Smooth muscle cell (in vitro differentiated cells): ENCODE data around the gene PLPPR5. TPM values are rescaled to one million over a fixed set of nuclear protein-coding genes. Genes with fewer than 3 reads are reported as not detected.

Experiments used
- DNase-seq: peaks from one replicate; lab custom pipeline; 2025; ENCODE audit not compliant: unreplicated experiment; lab: John Stamatoyannopoulos, UW
- H2AFZ ChIP-seq: fragments of 200-600 bp; sonication (generic); 2 replicates; pipeline ENCODE4 v1.6.0; 2016; ENCODE audit warnings: antibody characterized with exemption, low read depth, mild to moderate bottlenecking
- H3F3A ChIP-seq: fragments of 200-600 bp; sonication (generic); 2 replicates; pipeline ENCODE4 v1.6.0; 2017; ENCODE audit warnings: antibody characterized with exemption, low read depth
- H3K27ac ChIP-seq: fragments of 200-600 bp; sonication (generic); 2 replicates; pipeline ENCODE4 v1.5.1; 2016; ENCODE audit warnings: low read depth, mild to moderate bottlenecking
- H3K27me3 ChIP-seq: fragments of 200-600 bp; sonication (generic); 2 replicates; pipeline ENCODE4 v1.6.1; 2016; ENCODE audit warnings: low read depth, mild to moderate bottlenecking
- H3K36me3 ChIP-seq: fragments of 200-600 bp; sonication (generic); 2 replicates; pipeline ENCODE4 v1.5.1; 2016; ENCODE audit warnings: low read depth
- H3K4me1 ChIP-seq: fragments of 200-600 bp; sonication (generic); 2 replicates; pipeline ENCODE4 v1.5.1; 2016; ENCODE audit warnings: low read depth
- H3K4me2 ChIP-seq: fragments of 200-600 bp; sonication (generic); 2 replicates; pipeline ENCODE4 v1.6.0; 2016; ENCODE audit warnings: mild to moderate bottlenecking
- H3K4me3 ChIP-seq: fragments of 200-600 bp; sonication (generic); 2 replicates; pipeline ENCODE4 v1.5.1; 2016; ENCODE audit warnings: mild to moderate bottlenecking
- H3K79me2 ChIP-seq: fragments of 200-600 bp; sonication (generic); 2 replicates; pipeline ENCODE4 v1.6.0; 2016; ENCODE audit warnings: low read depth, mild to moderate bottlenecking
- H3K9ac ChIP-seq: fragments of 200-600 bp; sonication (generic); 2 replicates; pipeline ENCODE4 v1.6.0; 2016; ENCODE audit warnings: low read depth
- H3K9me3 ChIP-seq: fragments of 200-600 bp; sonication (generic); replicated peaks from 2 replicates; pipeline ENCODE4 v1.5.1; 2016; ENCODE audit warnings: low read depth
- H4K20me1 ChIP-seq: fragments of 200-600 bp; sonication (generic); 2 replicates; pipeline ENCODE4 v1.6.0; 2016; ENCODE audit warnings: low read depth
- CTCF ChIP-seq: fragments of 200-600 bp; sonication (generic); IDR thresholded peaks from 2 replicates; pipeline ENCODE4 v1.5.1; 2017; ENCODE audit warnings: borderline replicate concordance, mild to moderate bottlenecking, antibody characterized with exemption; ENCODE audit not compliant: insufficient read depth, poor library complexity, severe bottlenecking
- WGBS: methylation state at CpG from one replicate; pipeline ENCODE4 v1.1.7; 2016; ENCODE audit warnings: low lambda C conversion rate; 5-methylcytosine and 5-hydroxymethylcytosine counted together
- polyA plus RNA-seq: library from polyadenylated mRNA; unstranded; fragments of >200 nt; fragmentation: Nextera tagmentation; extraction: Ambion mirVana; gene quantifications from 2 replicates; pipeline ENCODE4 v1.2.1, GENCODE V29; 2016
- total RNA-seq: library from RNA; depleted of rRNA; stranded (reverse); fragments of >200 nt; gene quantifications from 2 replicates; pipeline ENCODE4 v1.2.3, GENCODE V29; 2014

The PLPPR5 gene
- total and polyA plus RNA-seq, 2 experiments from 2014 or later = 0.18 to 0.34 TPM

- WGBS = 72% methylated on average over 2 of the region's 2 CpGs
- Histone ChIP-seq H4K20me1 (no peaks in the 10 kb centered on the region), H3F3A (no peaks in the 10 kb centered on the region), H3K36me3 (no peaks in the 10 kb centered on the region), H3K27ac (no peak overlapping the region), H3K79me2 (no peaks in the 10 kb centered on the region), H2AFZ (no peak overlapping the region), H3K4me1 (no peaks in the 10 kb centered on the region), H3K4me2 (no peak overlapping the region), H3K9ac (no peak overlapping the region), H3K9me3 (no peaks in the 10 kb centered on the region), H3K27me3 (no peaks in the 10 kb centered on the region), H3K4me3 (no peak overlapping the region)
- DNase-seq = no peak
- no peak for TF ChIP-seq CTCF
These were observed 97.9 kb downstream of the PLPPR5 start for GRCh38 chr1:98906809-98907208.

DNA sequence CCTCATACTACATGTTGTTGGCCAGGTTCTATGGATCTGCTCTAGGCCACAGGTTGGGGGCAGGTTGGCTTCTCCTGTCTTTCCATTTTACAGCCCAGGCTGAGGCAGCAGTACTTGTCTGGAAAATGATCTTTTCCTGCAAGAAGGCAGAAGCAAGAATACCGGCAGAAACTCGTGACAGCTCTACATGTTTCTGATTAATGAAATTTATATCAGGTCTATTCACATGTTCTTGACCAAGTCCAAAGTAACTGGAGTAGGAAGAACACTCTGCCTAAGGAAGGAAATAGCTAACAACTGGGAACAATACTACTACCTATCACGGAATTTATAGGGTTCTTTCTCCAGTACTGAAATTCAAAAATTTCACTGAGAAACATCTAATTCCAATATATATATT is 98.3 kb downstream of the PLPPR5 start:
- TF ChIP-seq CTCF = no peak
- 98% methylated on average over 3 of the region's 3 CpGs for WGBS
- no peak overlapping the region for H3K4me3 ChIP-seq

DNA sequence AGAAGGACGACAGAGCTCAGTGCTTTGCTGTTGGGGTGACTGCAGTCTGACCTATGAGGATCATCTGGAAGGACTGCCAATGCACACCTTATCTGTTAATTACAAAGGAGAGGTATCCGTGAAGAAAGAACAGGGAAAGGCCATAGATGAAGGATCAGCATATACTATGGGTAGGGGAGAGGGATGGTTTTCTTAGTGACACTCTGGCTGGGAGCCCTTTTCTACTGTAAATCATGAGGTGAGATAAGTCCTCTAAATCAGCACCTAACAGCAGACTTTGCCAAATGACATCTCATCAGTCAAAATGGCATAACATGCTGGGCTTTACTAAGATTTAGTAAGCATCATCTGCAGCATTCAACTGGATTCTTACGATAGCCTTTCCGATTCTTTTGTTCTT is 100.0 kb downstream of the PLPPR5 start:
- no peak for TF ChIP-seq CTCF
- Histone ChIP-seq H3K4me1 (no peaks in the 10 kb centered on the region), H3K9me3 (no peaks in the 10 kb centered on the region), H2AFZ (no peak overlapping the region), H4K20me1 (no peaks in the 10 kb centered on the region), H3K4me3 (no peak overlapping the region), H3K4me2 (no peak overlapping the region), H3K27me3 (no peaks in the 10 kb centered on the region), H3K36me3 (no peaks in the 10 kb centered on the region), H3K79me2 (no peaks in the 10 kb centered on the region), H3F3A (no peaks in the 10 kb centered on the region), H3K27ac (no peak overlapping the region), H3K9ac (no peak overlapping the region)
- WGBS = 91% methylated on average over 4 of the region's 4 CpGs
- DNase-seq = no peak

More for the DNA sequence above, 98.3 kb downstream of the PLPPR5 start:
- no peak overlapping the region for H2AFZ ChIP-seq
- H3F3A ChIP-seq = no peaks in the 10 kb centered on the region
- H3K79me2 ChIP-seq = no peaks in the 10 kb centered on the region
- no peak overlapping the region for H3K9ac ChIP-seq
- DNase-seq = no peak
- H3K4me1 ChIP-seq = no peaks in the 10 kb centered on the region
- H3K27ac ChIP-seq = no peak overlapping the region
- no peaks in the 10 kb centered on the region for H4K20me1 ChIP-seq
- no peaks in the 10 kb centered on the region for H3K27me3 ChIP-seq
- no peaks in the 10 kb centered on the region for H3K36me3 ChIP-seq
- H3K9me3 ChIP-seq = no peaks in the 10 kb centered on the region
- H3K4me2 ChIP-seq = no peak overlapping the region

- H3K27ac ChIP-seq = no peak overlapping the region
- no peak overlapping the region for H3K4me3 ChIP-seq
- no peaks in the 10 kb centered on the region for H3K36me3 ChIP-seq
- no peak overlapping the region for H2AFZ ChIP-seq
- H3K27me3 ChIP-seq = no peaks in the 10 kb centered on the region
- no peak overlapping the region for H3K4me2 ChIP-seq
- H3K79me2 ChIP-seq = no peaks in the 10 kb centered on the region
- WGBS = 92% methylated on average over 1 of the region's 1 CpG
- H3K4me1 ChIP-seq = peaks cover under 1% of the 10 kb centered on the region
- H4K20me1 ChIP-seq = no peaks in the 10 kb centered on the region
- no peak overlapping the region for H3K9ac ChIP-seq
- H3K9me3 ChIP-seq = no peaks in the 10 kb centered on the region
- H3F3A ChIP-seq = no peaks in the 10 kb centered on the region
- DNase-seq = no peak
- no peak for TF ChIP-seq CTCF
These were observed 100.9 kb downstream of the PLPPR5 start for GRCh38 chr1:98903726-98904125.
